Aorta (tissue), 5 donors: ENCODE measurements around the gene C12orf76. TPM values are rescaled to one million over a fixed set of nuclear protein-coding genes. Genes with fewer than 3 reads are reported as not detected.
"Not testable (repeated sequence)": the region's sequence is repeated elsewhere in the genome, so short reads cannot be mapped to it uniquely, and the experiment has no call there.

ENCODE experiments used
- ATAC-seq: fragments of 200-7000 bp; cut with Tn5 transposase; one replicate; pipeline ENCODE4 v1.9.1; 2022; ENCODE audit warnings: moderate library complexity; ENCODE audit not compliant: low FRiP score
- DNase-seq, 2 donors: peaks; one replicate each; pipeline ENCODE4 v3.0.0-alpha.2; 2020
- H3K27ac ChIP-seq, 2 donors: one replicate each; pipeline ENCODE4 v1.5.1; 2013; ENCODE audit warnings: low read length in 2 of 2, mild to moderate bottlenecking in 2 of 2, moderate library complexity in 2 of 2, control low read depth in 1 of 2, inconsistent platforms in 1 of 2, low read depth in 1 of 2
- H3K27me3 ChIP-seq, 2 donors: one replicate each; pipeline ENCODE4 v1.6.1; 2013; ENCODE audit warnings: control low read depth in 1 of 2, low read length in 1 of 2, mild to moderate bottlenecking in 1 of 2, moderate library complexity in 1 of 2; ENCODE audit not compliant: insufficient read depth in 2 of 2, control insufficient read depth in 1 of 2
- H3K36me3 ChIP-seq, 2 donors: one replicate each; pipeline ENCODE4 v1.6.1; 2013; ENCODE audit warnings: control low read depth in 1 of 2, low read length in 1 of 2, mild to moderate bottlenecking in 1 of 2; ENCODE audit not compliant: insufficient read depth in 2 of 2, control insufficient read depth in 1 of 2
- H3K4me1 ChIP-seq, 2 donors: one replicate each; pipeline ENCODE4 v1.6.1; 2013; ENCODE audit warnings: low read length in 2 of 2, control low read depth in 1 of 2, mild to moderate bottlenecking in 1 of 2, moderate library complexity in 1 of 2; ENCODE audit not compliant: insufficient read depth in 2 of 2, control insufficient read depth in 1 of 2
- H3K4me3 ChIP-seq, 2 donors: one replicate each; pipeline ENCODE4 v1.5.1; 2013; ENCODE audit warnings: low read length in 2 of 2, control low read depth in 1 of 2, mild to moderate bottlenecking in 1 of 2
- H3K9me3 ChIP-seq: one replicate; pipeline ENCODE4 v1.6.1; 2013; ENCODE audit warnings: mild to moderate bottlenecking, low read length; ENCODE audit not compliant: control insufficient read depth
- WGBS, 2 donors: extraction: QIAGEN DNeasy Blood & Tissue Kit; methylation state at CpG; one replicate each; pipeline ENCODE4 v1.1.7; 2013; 5-methylcytosine and 5-hydroxymethylcytosine counted together
- intact Hi-C, 2 donors: fragments of 100-400 bp; cut with DNase I; formaldehyde crosslinking; loops; one replicate each; pipeline versions ENCODE4 v1.14.2 to v1.15.0; 2022
- polyA plus RNA-seq, 2 donors: library from polyadenylated mRNA; stranded (reverse); fragments of 200-250 nt; gene quantifications; one replicate each; pipeline ENCODE4 v1.2.3, GENCODE V29; 2013
- total RNA-seq, 2 donors: library from RNA; stranded (reverse); fragmentation: NEBNext Ultra II Directional; extraction: Animal tissue kit (Norgen Biotek cat#: 25700); gene quantifications; one replicate each; pipeline ENCODE4 v1.2.1, GENCODE V29; 2021
- donor health status: healthy with polysubstance abuse.
- donor health status: Bipolar disorder and iron deficiency.
- donor health status: DM: no; HTN: no; CAD: no.
- donor health status: DM: no; HTN: no; CAD: no.
- donor health status: DM: yes; HTN: yes; CAD: no.

The C12orf76 gene
- total and polyA plus RNA-seq, 4 donors = 10.5 to 18.4 (median 17.9) TPM

DNA sequence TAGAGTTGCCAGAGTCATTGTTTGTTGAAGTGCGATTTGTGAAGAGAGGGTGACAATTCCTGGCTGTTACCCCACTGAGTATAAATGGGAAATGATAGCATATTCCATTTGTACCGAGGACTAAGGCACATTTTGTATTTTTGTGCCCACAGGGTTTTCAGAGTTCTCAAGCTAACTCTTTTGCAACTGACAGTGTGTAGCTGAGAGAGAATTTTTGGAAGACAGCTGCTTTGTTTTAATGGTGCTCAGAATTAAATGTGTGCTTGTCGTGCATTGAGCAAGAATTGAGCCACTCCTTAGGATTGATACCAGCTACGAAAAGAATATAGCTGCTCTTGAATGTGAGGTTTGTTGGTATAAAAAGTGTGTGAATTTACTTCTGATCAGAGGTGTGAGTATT, 27.4 kb downstream of the C12orf76 start:
- Histone ChIP-seq H3K27ac (no peak overlapping the region), H3K27me3 (no peaks in the 10 kb centered on the region), H3K4me1 (peaks cover 0 to 2% of the 10 kb centered on the region in 2 donors), H3K4me3 (no peak overlapping the region), H3K36me3 (peaks cover 0 to 7% of the 10 kb centered on the region in 2 donors), H3K9me3 (no peaks in the 10 kb centered on the region)
- DNase-seq (no peak), ATAC-seq (no peak)
- WGBS, 2 donors = 83 to 92% methylated on average over 4 of the region's 4 CpGs
- intact Hi-C loops = no loop called here

GRCh38 chr12:110015132-110015531, 33.2 kb downstream of the C12orf76 start:
- Histone ChIP-seq H3K27ac (no peak overlapping the region), H3K4me3 (no peak overlapping the region), H3K9me3 (no peaks in the 10 kb centered on the region), H3K4me1 (no peaks in the 10 kb centered on the region), H3K36me3 (peaks cover 2 to 12% of the 10 kb centered on the region in 2 donors), H3K27me3 (no peaks in the 10 kb centered on the region)
- intact Hi-C loops = no loop called here
- no peak for ATAC-seq
- DNase-seq = no peak
- WGBS, 2 donors = 62 to 73% methylated on average over 2 of the region's 2 CpGs

DNA sequence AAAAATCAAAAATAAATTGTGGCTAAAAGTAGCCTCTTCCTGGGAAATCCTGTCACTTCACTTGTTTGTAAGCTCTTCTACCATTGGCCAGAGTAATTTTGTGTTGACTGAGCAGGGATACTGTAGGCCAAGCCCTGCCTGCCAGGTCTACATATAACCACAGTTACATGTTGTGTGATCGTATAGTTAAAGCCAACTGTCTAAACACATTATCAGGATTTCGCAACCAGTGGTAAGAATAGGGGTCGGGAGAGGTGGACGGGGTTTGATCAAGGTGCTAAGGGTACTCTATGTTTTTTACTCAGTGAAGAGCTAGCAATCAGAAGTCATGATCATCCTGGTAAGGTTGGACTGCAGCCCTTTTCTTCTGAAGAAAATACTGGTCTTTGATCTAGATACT, 35.7 kb downstream of the C12orf76 start:
- WGBS, 2 donors = 91 to 93% methylated on average over 4 of the region's 4 CpGs
- H3K4me1 ChIP-seq = no peaks in the 10 kb centered on the region
- no peaks in the 10 kb centered on the region for H3K9me3 ChIP-seq
- H3K27ac ChIP-seq = no peak overlapping the region
- intact Hi-C loops = no loop called here
- H3K36me3 ChIP-seq = peaks cover 2 to 12% of the 10 kb centered on the region in 2 donors
- DNase-seq (no peak), ATAC-seq (no peak)
- no peaks in the 10 kb centered on the region for H3K27me3 ChIP-seq
- H3K4me3 ChIP-seq = no peak overlapping the region

GRCh38 chr12:110012137-110012536, 36.2 kb downstream of the C12orf76 start:
- no peak overlapping the region for H3K4me3 ChIP-seq
- no peaks in the 10 kb centered on the region for H3K4me1 ChIP-seq
- no peak for ATAC-seq
- H3K9me3 ChIP-seq = no peaks in the 10 kb centered on the region
- no peak for DNase-seq
- 88 to 89% methylated on average over 6 of the region's 6 CpGs for WGBS, 2 donors
- intact Hi-C loops = no loop called here
- H3K27ac ChIP-seq = no peak overlapping the region
- H3K36me3 ChIP-seq = peaks cover 2 to 12% of the 10 kb centered on the region in 2 donors
- H3K27me3 ChIP-seq = no peaks in the 10 kb centered on the region

GRCh38 chr12:110010853-110011723, 37.2 kb downstream of the C12orf76 start:
- no peaks in the 10 kb centered on the region for H3K27me3 ChIP-seq
- H3K9me3 ChIP-seq = no peaks in the 10 kb centered on the region
- no peak overlapping the region for H3K27ac ChIP-seq
- H3K4me1 ChIP-seq = no peaks in the 10 kb centered on the region
- DNase-seq (no peak), ATAC-seq (no peak)
- H3K4me3 ChIP-seq = no peak overlapping the region
- peaks cover 2 to 7% of the 10 kb centered on the region in 2 donors for H3K36me3 ChIP-seq
- WGBS, 2 donors = 57 to 64% methylated on average over 13 of the region's 13 CpGs
- intact Hi-C loops = no loop called here

- H3K4me3 ChIP-seq, H3K36me3 ChIP-seq, intact Hi-C loops, H3K4me1 ChIP-seq, H3K9me3 ChIP-seq, ATAC-seq, DNase-seq, H3K27ac ChIP-seq, H3K27me3 ChIP-seq: not testable (repeated sequence)
- WGBS, 2 donors = 94 to 95% methylated on average over 15 of the region's 15 CpGs
Observed at GRCh38 chr12:110008681-110009398, 39.5 kb downstream of the C12orf76 start.

GRCh38 chr12:110007881-110008280, 40.4 kb downstream of the C12orf76 start:
- intact Hi-C loops = no loop called here
- H3K4me1 ChIP-seq = no peaks in the 10 kb centered on the region
- no peak for ATAC-seq

GRCh38 chr12:110006115-110006514, 42.2 kb downstream of the C12orf76 start:
- WGBS, 2 donors = 97 to 98% methylated on average over 4 of the region's 4 CpGs
- H3K4me1 ChIP-seq = peaks cover 0 to 2% of the 10 kb centered on the region in 2 donors

More at GRCh38 chr12:110007881-110008280, 40.4 kb downstream of the C12orf76 start:
- no peaks in the 10 kb centered on the region for H3K27me3 ChIP-seq
- H3K27ac ChIP-seq = no peak overlapping the region
- no peak overlapping the region for H3K4me3 ChIP-seq
- peaks cover 0 to 4% of the 10 kb centered on the region in 2 donors for H3K36me3 ChIP-seq
- H3K9me3 ChIP-seq = no peaks in the 10 kb centered on the region
- DNase-seq = no peak

More at GRCh38 chr12:110006115-110006514, 42.2 kb downstream of the C12orf76 start:
- H3K4me3 ChIP-seq = no peak overlapping the region
- no peaks in the 10 kb centered on the region for H3K36me3 ChIP-seq
- no peak for DNase-seq
- no peak overlapping the region for H3K27ac ChIP-seq
- intact Hi-C loops = no loop called here
- no peaks in the 10 kb centered on the region for H3K9me3 ChIP-seq
- no peak for ATAC-seq
- no peaks in the 10 kb centered on the region for H3K27me3 ChIP-seq
